Stimulated activated CD4-positive, alpha-beta T cell treated with anti-CD3 and anti-CD28 coated beads, Interleukin-12 subunit alpha, Interleukin-12 subunit beta, amount 100 ng/mL, for 24 hours (primary cell): ENCODE measurements around the gene GPATCH4.
"Not testable (repeated sequence)": the region's sequence is repeated elsewhere in the genome, so short reads cannot be mapped to it uniquely, and the experiment has no call there.

Source experiments
- DNase-seq, 2 experiments: peaks; one replicate each; pipeline ENCODE4 v3.0.0-alpha.2; 2020; ENCODE audit warnings: low read depth in 2 of 2

Gene GPATCH4

GRCh38 chr1:156574039-156574633 is 27.1 kb downstream of the GPATCH4 start:
- DNase-seq, result no peak

GRCh38 chr1:156572663-156573018 is 28.6 kb downstream of the GPATCH4 start:
- DNase-seq, result no peak

- DNase-seq, result peak; percentile 54 to 71
Observed at GRCh38 chr1:156571919-156572662, 29.2 kb downstream of the GPATCH4 start, which contains the start of gene IQGAP3. TSS of gene IQGAP3 (minus strand) at chr1:156572565. CDS start at chr1:156572529, 36 bp downstream.

- no peak for DNase-seq
Observed at GRCh38 chr1:156571261-156571852, 29.9 kb downstream of the GPATCH4 start.

GRCh38 chr1:156566436-156566835 is 34.8 kb downstream of the GPATCH4 start:
- DNase-seq, result no peak

GRCh38 chr1:156565519-156565918 is 35.8 kb downstream of the GPATCH4 start:
- no peak for DNase-seq

GRCh38 chr1:156560585-156561163 is 40.6 kb downstream of the GPATCH4 start:
- no peak for DNase-seq

GRCh38 chr1:156559797-156560385 is 41.4 kb downstream of the GPATCH4 start:
- DNase-seq, result no peak

- DNase-seq, result no peak
Observed at GRCh38 chr1:156559086-156559796, 42.0 kb downstream of the GPATCH4 start.

GRCh38 chr1:156556354-156556753 is 44.9 kb downstream of the GPATCH4 start:
- DNase-seq, result no peak

GRCh38 chr1:156555715-156556114 is 45.6 kb downstream of the GPATCH4 start:
- no peak for DNase-seq

GRCh38 chr1:156554971-156555370 is 46.3 kb downstream of the GPATCH4 start:
- DNase-seq, result no peak

- DNase-seq, result no peak
Observed at GRCh38 chr1:156553860-156554485, 47.3 kb downstream of the GPATCH4 start.

- DNase-seq, result not testable (repeated sequence)
Observed at GRCh38 chr1:156552937-156553336, 48.3 kb downstream of the GPATCH4 start.

- no peak for DNase-seq
Observed at GRCh38 chr1:156552518-156552917, 48.8 kb downstream of the GPATCH4 start.

- no peak for DNase-seq
Observed at GRCh38 chr1:156551869-156552268, 49.4 kb downstream of the GPATCH4 start.

- DNase-seq, result no peak
Observed at GRCh38 chr1:156551066-156551643, 50.1 kb downstream of the GPATCH4 start.

GRCh38 chr1:156550346-156550745 is 50.9 kb downstream of the GPATCH4 start:
- no peak for DNase-seq

- DNase-seq, result no peak
Observed at GRCh38 chr1:156549831-156550230, 51.4 kb downstream of the GPATCH4 start.

- DNase-seq, result no peak
Observed at GRCh38 chr1:156549390-156549789, 51.9 kb downstream of the GPATCH4 start.

GRCh38 chr1:156547982-156548381 is 53.3 kb downstream of the GPATCH4 start:
- no peak for DNase-seq
